Measurements from ENCODE around the gene DTNBP1. TPM values are rescaled to one million over a fixed set of nuclear protein-coding genes. Genes with fewer than 3 reads are reported as not detected.

Gene DTNBP1, protein sequence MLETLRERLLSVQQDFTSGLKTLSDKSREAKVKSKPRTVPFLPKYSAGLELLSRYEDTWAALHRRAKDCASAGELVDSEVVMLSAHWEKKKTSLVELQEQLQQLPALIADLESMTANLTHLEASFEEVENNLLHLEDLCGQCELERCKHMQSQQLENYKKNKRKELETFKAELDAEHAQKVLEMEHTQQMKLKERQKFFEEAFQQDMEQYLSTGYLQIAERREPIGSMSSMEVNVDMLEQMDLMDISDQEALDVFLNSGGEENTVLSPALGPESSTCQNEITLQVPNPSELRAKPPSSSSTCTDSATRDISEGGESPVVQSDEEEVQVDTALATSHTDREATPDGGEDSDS
- total RNA-seq (2014; rRNA removed; shearing (Covaris generic)): 9.8 and 10.9 TPM in 2 replicates
- 24.0 and 28.0 TPM in 2 replicates for total RNA-seq (2022)
- Bru-seq, nascent RNA: percentile 77 among the genes with signal in this experiment
- BruChase-seq, experiment 1, labeled RNA remaining after a 6-hour chase: percentile 64 among the genes with signal in this experiment
- percentile 62 among the genes with signal in this experiment for BruChase-seq, experiment 2, labeled RNA remaining after a 2-hour chase
- long read RNA-seq, transcript DTNBP1-202 (10 exons, 1,403 nt): major isoform, 32 of 100 reads
- long read RNA-seq, partial matches to known transcripts: 5 of 100 reads
- long read RNA-seq, other reads (novel, unspliced or antisense): 59 of 100 reads

DNA sequence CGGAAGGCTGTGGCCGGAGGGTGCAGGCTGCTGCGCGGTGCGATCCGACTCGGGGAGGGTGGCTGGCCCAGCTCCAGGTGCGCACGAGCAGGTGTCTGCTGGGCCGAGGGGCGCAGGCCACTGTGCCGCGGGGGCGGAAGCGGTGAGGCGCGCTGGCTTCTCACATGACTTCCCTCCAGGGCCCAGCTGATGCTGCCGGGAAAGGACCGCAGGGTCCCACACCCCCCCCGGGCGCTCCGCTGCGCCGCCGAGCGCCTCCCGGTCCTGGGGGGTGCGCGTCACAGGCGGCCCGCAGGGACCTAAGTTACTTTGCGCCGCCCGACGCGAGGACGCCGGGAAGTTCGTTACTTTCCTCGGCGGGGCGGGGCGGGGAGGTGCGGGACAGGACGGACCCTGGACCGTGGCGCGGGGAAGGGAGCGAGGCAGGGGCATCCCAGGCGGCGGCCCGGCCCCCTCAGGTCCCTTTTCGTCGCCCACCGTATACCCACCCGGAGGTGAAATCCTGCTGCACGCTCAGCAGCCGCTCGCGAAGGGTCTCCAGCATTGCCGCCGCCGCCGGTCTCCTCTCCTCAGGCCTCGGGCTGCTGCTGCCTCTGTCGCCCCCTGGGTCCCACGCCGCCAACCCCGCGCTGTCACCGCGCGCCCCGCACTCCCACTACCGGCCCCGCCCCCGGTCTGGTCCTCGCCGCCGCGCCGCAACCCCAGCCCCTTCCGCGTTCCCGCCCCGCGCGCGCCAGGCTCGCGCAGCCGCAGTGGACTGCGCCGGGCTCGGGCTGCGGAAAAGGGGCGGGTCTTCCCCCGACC, at the start of gene DTNBP1:
TSS of gene DTNBP1 (minus strand) at position 703 of the 804 bp plus-strand sequence. CDS start at position 544, 159 bp downstream.
- Histone ChIP-seq H3K4me3 (ENCODE audit: low read depth, low read length, poor library complexity, severe bottlenecking) (peak within 1 kb of the TSS; percentile 75), H3K79me2 (ENCODE audit: insufficient read depth, low read depth, low read length) (peaks cover 21% of the 10 kb centered on the region; the same call in 1 of the 2 replicates)

DNA sequence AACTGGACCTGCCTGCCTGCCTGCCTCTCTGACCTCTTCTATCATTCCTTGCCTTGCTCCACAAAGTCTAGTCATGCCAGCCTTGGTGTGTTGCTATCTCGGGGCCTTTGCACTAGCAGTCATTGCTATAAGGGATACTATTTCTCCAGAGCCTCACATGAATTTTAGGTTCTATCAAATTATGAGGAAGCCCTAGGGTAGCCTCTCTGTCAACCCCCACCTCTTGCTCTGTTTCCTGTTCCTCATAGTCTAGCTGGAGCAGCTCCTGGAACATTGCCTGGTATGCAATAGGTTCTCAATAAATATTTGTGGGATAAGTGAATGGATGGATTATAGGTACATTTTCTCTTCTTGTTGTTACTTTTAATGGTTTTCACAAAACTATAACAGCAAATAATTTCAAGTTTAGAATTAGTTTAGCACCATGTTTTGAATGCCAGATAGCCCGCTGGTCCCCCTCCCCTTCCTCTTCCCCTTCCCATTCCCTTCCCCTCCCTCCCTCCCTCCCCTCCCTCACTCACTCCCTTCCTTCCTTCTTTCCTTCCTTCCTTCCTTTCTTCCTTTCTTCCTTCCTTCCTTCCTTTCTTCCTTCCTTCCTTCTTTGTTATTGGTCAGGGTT, 46.9 kb upstream of the DTNBP1 start:
- CTCF ChIA-PET (ENCODE audit: unreplicated experiment): no interaction called here

More for the DNA sequence above, at the start of gene DTNBP1:
- no peaks in the 10 kb centered on the region for H4K20me1 ChIP-seq (ENCODE audit: insufficient read depth, low read length)
- H3K9me3 ChIP-seq (ENCODE audit: low read length): no peaks in the 10 kb centered on the region
- ChIA-PET POLR2A (interaction anchor here (0.6 to 1.2 kb wide), 6 partner anchors 10 to 1551 kb away, joined by 3 to 5 read pairs (median 3); no protein-coding TSS in a partner anchor), CTCF (ENCODE audit: unreplicated experiment) (interaction anchor here (0.6 kb wide), 1 partner anchor 1940 kb away, joined by 4 read pairs; no protein-coding TSS in a partner anchor)
- peak; percentile 88 for DNase-seq (ENCODE audit: low spot score)
- peak within 1 kb of the TSS; percentile 78 for H2AFZ ChIP-seq (ENCODE audit: low read length)
- peak within 1 kb of the TSS; percentile 96 for H3K4me2 ChIP-seq (ENCODE audit: low read length)
- H3K36me3 ChIP-seq (ENCODE audit: insufficient read depth, low read length): no peaks in the 10 kb centered on the region; the same call in 1 of the 2 replicates
- H3K9me2 ChIP-seq (ENCODE audit: insufficient read depth, low read length): no peaks in the 10 kb centered on the region
- H3K27ac ChIP-seq (ENCODE audit: low read depth, low read length, poor library complexity, severe bottlenecking): peak within 1 kb of the TSS; percentile 48
- intact Hi-C loops (cut with micrococcal nuclease; ENCODE audit: unreplicated experiment): loop anchor here (10.0 kb wide), 1 partner anchor 472 kb away; no protein-coding TSS in a partner anchor
- TF ChIP-seq, protein P1, sequence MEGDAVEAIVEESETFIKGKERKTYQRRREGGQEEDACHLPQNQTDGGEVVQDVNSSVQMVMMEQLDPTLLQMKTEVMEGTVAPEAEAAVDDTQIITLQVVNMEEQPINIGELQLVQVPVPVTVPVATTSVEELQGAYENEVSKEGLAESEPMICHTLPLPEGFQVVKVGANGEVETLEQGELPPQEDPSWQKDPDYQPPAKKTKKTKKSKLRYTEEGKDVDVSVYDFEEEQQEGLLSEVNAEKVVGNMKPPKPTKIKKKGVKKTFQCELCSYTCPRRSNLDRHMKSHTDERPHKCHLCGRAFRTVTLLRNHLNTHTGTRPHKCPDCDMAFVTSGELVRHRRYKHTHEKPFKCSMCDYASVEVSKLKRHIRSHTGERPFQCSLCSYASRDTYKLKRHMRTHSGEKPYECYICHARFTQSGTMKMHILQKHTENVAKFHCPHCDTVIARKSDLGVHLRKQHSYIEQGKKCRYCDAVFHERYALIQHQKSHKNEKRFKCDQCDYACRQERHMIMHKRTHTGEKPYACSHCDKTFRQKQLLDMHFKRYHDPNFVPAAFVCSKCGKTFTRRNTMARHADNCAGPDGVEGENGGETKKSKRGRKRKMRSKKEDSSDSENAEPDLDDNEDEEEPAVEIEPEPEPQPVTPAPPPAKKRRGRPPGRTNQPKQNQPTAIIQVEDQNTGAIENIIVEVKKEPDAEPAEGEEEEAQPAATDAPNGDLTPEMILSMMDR (conservative IDR thresholded peaks at IDR 0.05; ENCODE audit: low read length): no peak
- no peak for TF ChIP-seq EZH2phosphoT487 (IDR thresholded peaks at IDR 0.05; ENCODE audit: borderline replicate concordance, low read depth, low read length)
- BruUV-seq (replicated peaks): no TSS peak
- peaks cover 39% of the 10 kb centered on the region for H3K4me1 ChIP-seq (ENCODE audit: insufficient read depth, low read length, poor library complexity, severe bottlenecking)

More for the DNA sequence above, 46.9 kb upstream of the DTNBP1 start:
- Histone ChIP-seq H3K4me1 (ENCODE audit: insufficient read depth, low read length, poor library complexity, severe bottlenecking) (no peaks in the 10 kb centered on the region), H3K79me2 (ENCODE audit: insufficient read depth, low read depth, low read length) (no peaks in the 10 kb centered on the region), H2AFZ (ENCODE audit: low read length) (no peak overlapping the region), H4K20me1 (ENCODE audit: insufficient read depth, low read length) (no peaks in the 10 kb centered on the region), H3K9me3 (ENCODE audit: low read length) (no peaks in the 10 kb centered on the region), H3K4me3 (ENCODE audit: low read depth, low read length, poor library complexity, severe bottlenecking) (no peak overlapping the region), H3K4me2 (ENCODE audit: low read length) (no peak overlapping the region), H3K36me3 (ENCODE audit: insufficient read depth, low read length) (no peaks in the 10 kb centered on the region), H3K9me2 (ENCODE audit: insufficient read depth, low read length) (no peaks in the 10 kb centered on the region), H3K27ac (ENCODE audit: low read depth, low read length, poor library complexity, severe bottlenecking) (no peak overlapping the region)
- POLR2A ChIA-PET: no interaction called here
- BruUV-seq (replicated peaks): no TSS peak
- DNase-seq (ENCODE audit: low spot score): no peak
- intact Hi-C loops (cut with micrococcal nuclease; ENCODE audit: unreplicated experiment): no loop called here
- TF ChIP-seq EZH2phosphoT487 (IDR thresholded peaks at IDR 0.05; ENCODE audit: borderline replicate concordance, low read depth, low read length): no peak
- TF ChIP-seq, protein P1 (conservative IDR thresholded peaks at IDR 0.05; ENCODE audit: low read length): no peak

All from OCI-LY7 (cell line).